ENCODE results near the gene NDUFV3. TPM values are rescaled to one million over a fixed set of nuclear protein-coding genes. Genes with fewer than 3 reads are reported as not detected.

Gene NDUFV3
- polyA plus RNA-seq, 1 of the 3 experiments (the other 2 are of a cell fraction), result 32.9 TPM

DNA sequence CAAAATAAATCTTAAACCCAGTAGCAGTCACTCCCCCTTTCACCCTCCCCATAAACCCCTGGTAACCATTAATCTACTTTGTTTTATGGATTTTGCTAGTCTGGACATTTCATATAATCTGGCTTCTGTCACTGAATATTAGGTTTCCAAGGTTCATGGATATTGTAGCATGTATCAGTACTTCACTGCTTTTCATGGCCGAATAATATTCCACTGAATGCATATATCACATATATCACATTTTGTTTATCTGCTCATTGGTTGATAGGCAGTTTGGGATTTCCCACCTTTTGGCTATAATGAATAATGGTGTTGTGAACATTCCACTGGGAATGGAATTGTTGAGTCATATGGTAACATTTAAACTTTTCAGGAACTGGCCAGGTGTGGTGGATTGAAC lies 9.2 kb upstream of the NDUFV3 start (continued):
- TF ChIP-seq ELF1 (IDR thresholded peaks at IDR 0.05), result no peak
- TF ChIP-seq, protein P1, sequence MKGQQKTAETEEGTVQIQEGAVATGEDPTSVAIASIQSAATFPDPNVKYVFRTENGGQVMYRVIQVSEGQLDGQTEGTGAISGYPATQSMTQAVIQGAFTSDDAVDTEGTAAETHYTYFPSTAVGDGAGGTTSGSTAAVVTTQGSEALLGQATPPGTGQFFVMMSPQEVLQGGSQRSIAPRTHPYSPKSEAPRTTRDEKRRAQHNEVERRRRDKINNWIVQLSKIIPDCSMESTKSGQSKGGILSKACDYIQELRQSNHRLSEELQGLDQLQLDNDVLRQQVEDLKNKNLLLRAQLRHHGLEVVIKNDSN (IDR thresholded peaks at IDR 0.05; ENCODE audit: borderline replicate concordance, low read depth), result no peak
- TF ChIP-seq RXRA (IDR thresholded peaks at IDR 0.05; ENCODE audit: borderline replicate concordance, low read depth), result no peak
- TF ChIP-seq JUND (IDR thresholded peaks at IDR 0.05), result no peak
- no peak for TF ChIP-seq MEF2A (IDR thresholded peaks at IDR 0.05; ENCODE audit: borderline replicate concordance, low read depth)
- TF ChIP-seq, protein P2, sequence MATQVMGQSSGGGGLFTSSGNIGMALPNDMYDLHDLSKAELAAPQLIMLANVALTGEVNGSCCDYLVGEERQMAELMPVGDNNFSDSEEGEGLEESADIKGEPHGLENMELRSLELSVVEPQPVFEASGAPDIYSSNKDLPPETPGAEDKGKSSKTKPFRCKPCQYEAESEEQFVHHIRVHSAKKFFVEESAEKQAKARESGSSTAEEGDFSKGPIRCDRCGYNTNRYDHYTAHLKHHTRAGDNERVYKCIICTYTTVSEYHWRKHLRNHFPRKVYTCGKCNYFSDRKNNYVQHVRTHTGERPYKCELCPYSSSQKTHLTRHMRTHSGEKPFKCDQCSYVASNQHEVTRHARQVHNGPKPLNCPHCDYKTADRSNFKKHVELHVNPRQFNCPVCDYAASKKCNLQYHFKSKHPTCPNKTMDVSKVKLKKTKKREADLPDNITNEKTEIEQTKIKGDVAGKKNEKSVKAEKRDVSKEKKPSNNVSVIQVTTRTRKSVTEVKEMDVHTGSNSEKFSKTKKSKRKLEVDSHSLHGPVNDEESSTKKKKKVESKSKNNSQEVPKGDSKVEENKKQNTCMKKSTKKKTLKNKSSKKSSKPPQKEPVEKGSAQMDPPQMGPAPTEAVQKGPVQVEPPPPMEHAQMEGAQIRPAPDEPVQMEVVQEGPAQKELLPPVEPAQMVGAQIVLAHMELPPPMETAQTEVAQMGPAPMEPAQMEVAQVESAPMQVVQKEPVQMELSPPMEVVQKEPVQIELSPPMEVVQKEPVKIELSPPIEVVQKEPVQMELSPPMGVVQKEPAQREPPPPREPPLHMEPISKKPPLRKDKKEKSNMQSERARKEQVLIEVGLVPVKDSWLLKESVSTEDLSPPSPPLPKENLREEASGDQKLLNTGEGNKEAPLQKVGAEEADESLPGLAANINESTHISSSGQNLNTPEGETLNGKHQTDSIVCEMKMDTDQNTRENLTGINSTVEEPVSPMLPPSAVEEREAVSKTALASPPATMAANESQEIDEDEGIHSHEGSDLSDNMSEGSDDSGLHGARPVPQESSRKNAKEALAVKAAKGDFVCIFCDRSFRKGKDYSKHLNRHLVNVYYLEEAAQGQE (IDR thresholded peaks at IDR 0.05; ENCODE audit: low read depth, low read length), result no peak
- TF ChIP-seq NFIC (IDR thresholded peaks at IDR 0.05; ENCODE audit: borderline replicate concordance), result no peak
- TF ChIP-seq ZBTB33 (IDR thresholded peaks at IDR 0.05; ENCODE audit: borderline replicate concordance, low read depth), result no peak
- no peak for TF ChIP-seq FOXJ3 (CRISPR knock-in tag; IDR thresholded peaks at IDR 0.05)
- no peak for TF ChIP-seq EZH2phosphoT487 (IDR thresholded peaks at IDR 0.05; ENCODE audit: borderline replicate concordance, low read depth)

GRCh38 chr21:42887326-42887725 lies 5.8 kb upstream of the NDUFV3 start:
- POLR2A ChIA-PET, result no interaction called here
- WGBS (ENCODE audit: low lambda C conversion rate), result 98% methylated on average over 5 of the region's 5 CpGs
- CTCF ChIA-PET, result no interaction called here
- Histone ChIP-seq H3K9ac (no peak overlapping the region), H3K4me1 (ENCODE audit: control insufficient read depth in 1 of 2, insufficient read depth in 2 of 2, low read depth in 1 of 2, low read length in 1 of 2) (peaks cover under 1 to 1% of the 10 kb centered on the region in 2 experiments; a peak in 2 of 4 replicates), H3K27me3 (ENCODE audit: insufficient read depth) (no peaks in the 10 kb centered on the region), H3F3A (replicated peaks; ENCODE audit: insufficient read depth) (peaks cover 11% of the 10 kb centered on the region), H3K79me2 (ENCODE audit: insufficient read depth) (no peaks in the 10 kb centered on the region), H3K27ac (ENCODE audit: low read depth in 2 of 2, low read length in 1 of 2) (no peak overlapping the region), H3K9me2 (no peaks in the 10 kb centered on the region), H2AFZ (ENCODE audit: low read depth) (no peak overlapping the region), H3K9me3 (no peaks in the 10 kb centered on the region), H3K36me3 (replicated peaks in 1 of 2; ENCODE audit: control insufficient read depth in 1 of 2, insufficient read depth in 2 of 2, low read length in 1 of 2) (no peaks in the 10 kb centered on the region), H3K4me3 (ENCODE audit: low read depth in 2 of 2, low read length in 1 of 2) (no peak overlapping the region), H4K20me1 (ENCODE audit: insufficient read depth) (no peaks in the 10 kb centered on the region), H3K4me2 (no peak overlapping the region)
- TF ChIP-seq EP300 (IDR thresholded peaks at IDR 0.05; ENCODE audit: borderline replicate concordance in 1 of 2, low read depth in 1 of 2, low read length in 1 of 2) (no peak), RAD21 (IDR thresholded peaks at IDR 0.05; ENCODE audit: low read length) (no peak), TEAD4 (IDR thresholded peaks at IDR 0.05; ENCODE audit: borderline replicate concordance, insufficient read depth) (no peak)
- DNase-seq, result no peak

All from SK-N-SH (cell line).